B cell (primary cell): ENCODE data around the gene CWC27. TPM values are rescaled to one million over a fixed set of nuclear protein-coding genes. Genes with fewer than 3 reads are reported as not detected.

Experiments
- ATAC-seq: fragments of 200-7000 bp; cut with Tn5 transposase; one replicate; pipeline ENCODE4 v1.10.0; 2021; ENCODE audit warnings: low read depth, mild to moderate bottlenecking, moderate number of reproducible peaks, moderate library complexity
- CTCF ChIA-PET: fragments of 350-600 bp; sonication (Branson Sonifier 250); formaldehyde crosslinking; loops from one replicate; lab custom pipeline; 2021; ENCODE audit warnings: antibody characterized with exemption, inconsistent platforms; lab: Charles Lee
- POLR2A ChIA-PET: fragments of 350-600 bp; sonication (Branson Sonifier 250); formaldehyde crosslinking; loops from one replicate; lab custom pipeline; 2021; ENCODE audit warnings: antibody characterized with exemption; lab: Charles Lee
- DNase-seq: peaks from one replicate; pipeline ENCODE4 v3.0.0; 2013
- H2AFZ ChIP-seq: 2 replicates; pipeline ENCODE4 v1.6.1; 2012; ENCODE audit warnings: mild to moderate bottlenecking, low read depth, low read length; ENCODE audit not compliant: insufficient read depth, poor library complexity, severe bottlenecking
- H3K27ac ChIP-seq, 2 donors: 1 replicate in 1 of 2; 2 replicates in 1 of 2; pipeline ENCODE4 v1.5.1; 2012 to 2013; ENCODE audit warnings: low read length in 2 of 2, mild to moderate bottlenecking in 2 of 2, moderate library complexity in 1 of 2
- H3K27me3 ChIP-seq, 4 experiments: fragments of 200-600 bp in 1 of 4; sonication (generic) in 1 of 4; replicated peaks in 1 of 4; 1 replicate in 2 of 4; 2 replicates in 2 of 4; pipeline versions ENCODE4 v1.6.1 to v1.7.0; 2013 to 2016; ENCODE audit warnings: low read length in 3 of 4, mild to moderate bottlenecking in 2 of 4, mixed read lengths in 1 of 4, moderate library complexity in 1 of 4; ENCODE audit not compliant: insufficient read depth in 4 of 4, control insufficient read depth in 3 of 4; ENCODE audit errors: control extremely low read depth in 1 of 4
- H3K36me3 ChIP-seq, 2 experiments: replicated peaks in 1 of 2; 1 replicate in 1 of 2; 2 replicates in 1 of 2; pipeline versions ENCODE4 v1.6.1 to v1.7.1; 2013; ENCODE audit warnings: low read length in 1 of 2; ENCODE audit not compliant: insufficient read depth in 2 of 2, control insufficient read depth in 1 of 2; ENCODE audit errors: control extremely low read depth in 1 of 2, extremely low read depth in 1 of 2
- H3K4me1 ChIP-seq, 2 donors: fragments of 200-600 bp in 1 of 2; sonication (generic) in 1 of 2; 1 replicate in 1 of 2; 2 replicates in 1 of 2; pipeline versions ENCODE4 v1.5.1 to v1.6.1; 2013 to 2017; ENCODE audit warnings: low read length in 2 of 2; ENCODE audit not compliant: control insufficient read depth in 2 of 2, insufficient read depth in 2 of 2
- H3K4me2 ChIP-seq: replicated peaks from 2 replicates; pipeline ENCODE3; 2012; ENCODE audit warnings: mild to moderate bottlenecking, low read depth, low read length; ENCODE audit not compliant: poor library complexity, severe bottlenecking
- H3K4me3 ChIP-seq, 5 experiments: fragments of 200-600 bp in 1 of 5; sonication (generic) in 1 of 5; 1 replicate in 3 of 5; 2 replicates in 2 of 5; pipeline versions ENCODE4 v1.5.1 to v1.7.0; 2011 to 2016; ENCODE audit warnings: low read length in 4 of 5, mild to moderate bottlenecking in 4 of 5, low read depth in 2 of 5, control low read depth in 1 of 5, moderate library complexity in 1 of 5; ENCODE audit not compliant: insufficient read depth in 1 of 5; ENCODE audit errors: control extremely low read depth in 1 of 5, extremely low read depth in 1 of 5
- H3K79me2 ChIP-seq: fragments of 200-600 bp; sonication (generic); one replicate; pipeline ENCODE4 v1.6.0; 2016; ENCODE audit warnings: low read length; ENCODE audit not compliant: control insufficient read depth, insufficient read depth
- H3K9ac ChIP-seq: fragments of 200-600 bp; sonication (generic); 2 replicates; pipeline ENCODE4 v1.6.1; 2017; ENCODE audit warnings: mild to moderate bottlenecking, low read length, moderate library complexity
- H3K9me3 ChIP-seq, 3 donors: one replicate each; pipeline versions ENCODE4 v1.6.1 to v1.7.1; 2013; ENCODE audit warnings: low read length in 2 of 3; ENCODE audit not compliant: control insufficient read depth in 2 of 3, insufficient read depth in 1 of 3; ENCODE audit errors: control extremely low read depth in 1 of 3
- H4K20me1 ChIP-seq: 2 replicates; pipeline ENCODE4 v1.6.0; 2012; ENCODE audit warnings: mild to moderate bottlenecking, low read length; ENCODE audit not compliant: insufficient read depth, control insufficient read depth, poor library complexity, severe bottlenecking
- H3K27ac Mint-ChIP-seq: one replicate; pipeline ENCODE4 v1.8.0; 2021; ENCODE audit warnings: mixed read lengths
- H3K27me3 Mint-ChIP-seq: one replicate; pipeline ENCODE4 v1.8.0; 2021; ENCODE audit warnings: mixed read lengths
- H3K4me1 Mint-ChIP-seq: one replicate; pipeline ENCODE4 v1.8.0; 2021; ENCODE audit warnings: mixed read lengths
- H3K4me3 Mint-ChIP-seq: one replicate; pipeline ENCODE4 v1.8.0; 2021; ENCODE audit warnings: mixed read lengths
- H3K9me3 Mint-ChIP-seq: one replicate; pipeline ENCODE4 v1.8.0; 2022; ENCODE audit warnings: mixed read lengths; ENCODE audit not compliant: insufficient read depth
- EZH2 ChIP-seq: IDR thresholded peaks from 2 replicates; pipeline ENCODE4 v1.6.1; 2012; ENCODE audit warnings: borderline replicate concordance, low read depth, mild to moderate bottlenecking, moderate library complexity, low read length; ENCODE audit not compliant: insufficient read depth, poor library complexity, severe bottlenecking
- WGBS: methylation state at CpG from one replicate; pipeline ENCODE4 v1.1.5; 2013; ENCODE audit warnings: missing lambda C conversion rate; ENCODE audit not compliant: insufficient coverage; 5-methylcytosine and 5-hydroxymethylcytosine counted together
- intact Hi-C: fragments of 100-400 bp; cut with micrococcal nuclease; formaldehyde crosslinking; loops from one replicate; pipeline ENCODE4 v1.10.0; 2022
- polyA plus RNA-seq: library from polyadenylated mRNA; depleted of rRNA; stranded (reverse); fragments of >200 nt; gene quantifications from 2 replicates; pipeline ENCODE4 v1.2.3, GENCODE V29; 2012
- total RNA-seq, 2 donors: library from RNA; stranded (reverse); fragments of 120-200 nt in 1 of 2; gene quantifications; 1 replicate in 1 of 2; 2 replicates in 1 of 2; pipeline versions ENCODE4 v1.2.3 to v1.2.4, GENCODE V29; 2013 to 2022
- TF ChIP-seq, protein P1 (sequence below): fragments of 200-600 bp; IDR thresholded peaks from one replicate; pipeline ENCODE4 v1.8.0; 2022; ENCODE audit warnings: antibody characterized with exemption, mild to moderate bottlenecking

CWC27 gene
- total and polyA plus RNA-seq, 2 donors (not counting 1 experiment from before 2014, with no cell fraction given): 6.6 to 30.5 TPM

DNA sequence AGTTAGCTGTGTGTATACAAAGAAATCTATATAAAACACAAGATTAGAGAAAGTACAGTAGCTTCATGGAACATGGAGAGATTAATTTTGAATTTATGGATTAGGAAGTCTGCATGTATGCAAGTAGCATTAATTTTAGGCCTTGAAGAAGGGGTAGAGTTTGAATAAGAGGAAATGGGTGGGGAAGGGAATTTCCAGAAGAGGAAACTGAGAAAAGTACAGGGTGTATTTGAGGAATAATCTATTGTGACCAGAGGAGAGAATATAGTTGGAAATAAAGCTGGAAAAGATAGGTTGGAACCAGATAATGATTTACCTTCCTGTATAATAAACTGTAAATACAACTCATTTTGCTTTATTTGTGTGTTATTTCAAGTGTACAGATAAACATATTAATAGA lies 53.6 kb downstream of the CWC27 start:
- H3K4me1 Mint-ChIP-seq: peaks cover 31% of the 10 kb centered on the region
- H3K27ac Mint-ChIP-seq: peak overlapping the region; percentile 2
- CTCF ChIA-PET: interaction anchor here (1.3 kb wide), 1 partner anchor 12 kb away, joined by 3 read pairs; no protein-coding TSS in a partner anchor
- H3K4me3 ChIP-seq: peak overlapping the region in 1 of 5 experiments; percentile 35
- H3K4me2 ChIP-seq: peak overlapping the region; percentile 60
- peak overlapping the region; percentile 19 for H2AFZ ChIP-seq
- peak overlapping the region; percentile 46 for H3K9ac ChIP-seq
- peak overlapping the region in 1 of 2 donors; percentile 57 for H3K27ac ChIP-seq
- TF ChIP-seq, protein P1, sequence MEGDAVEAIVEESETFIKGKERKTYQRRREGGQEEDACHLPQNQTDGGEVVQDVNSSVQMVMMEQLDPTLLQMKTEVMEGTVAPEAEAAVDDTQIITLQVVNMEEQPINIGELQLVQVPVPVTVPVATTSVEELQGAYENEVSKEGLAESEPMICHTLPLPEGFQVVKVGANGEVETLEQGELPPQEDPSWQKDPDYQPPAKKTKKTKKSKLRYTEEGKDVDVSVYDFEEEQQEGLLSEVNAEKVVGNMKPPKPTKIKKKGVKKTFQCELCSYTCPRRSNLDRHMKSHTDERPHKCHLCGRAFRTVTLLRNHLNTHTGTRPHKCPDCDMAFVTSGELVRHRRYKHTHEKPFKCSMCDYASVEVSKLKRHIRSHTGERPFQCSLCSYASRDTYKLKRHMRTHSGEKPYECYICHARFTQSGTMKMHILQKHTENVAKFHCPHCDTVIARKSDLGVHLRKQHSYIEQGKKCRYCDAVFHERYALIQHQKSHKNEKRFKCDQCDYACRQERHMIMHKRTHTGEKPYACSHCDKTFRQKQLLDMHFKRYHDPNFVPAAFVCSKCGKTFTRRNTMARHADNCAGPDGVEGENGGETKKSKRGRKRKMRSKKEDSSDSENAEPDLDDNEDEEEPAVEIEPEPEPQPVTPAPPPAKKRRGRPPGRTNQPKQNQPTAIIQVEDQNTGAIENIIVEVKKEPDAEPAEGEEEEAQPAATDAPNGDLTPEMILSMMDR: no peak
- TF ChIP-seq EZH2: no peak
- no peak for ATAC-seq
- no peaks in the 10 kb centered on the region for H3K79me2 ChIP-seq
- DNase-seq: peak; percentile 25
- H3K27me3 ChIP-seq: no peaks in the 10 kb centered on the region
- intact Hi-C loops: no loop called here
- H4K20me1 ChIP-seq: no peaks in the 10 kb centered on the region
- H3K4me1 ChIP-seq: peaks cover 10 to 25% of the 10 kb centered on the region in 2 donors
- no peaks in the 10 kb centered on the region for H3K9me3 ChIP-seq
- H3K36me3 ChIP-seq: peaks cover 0 to 2% of the 10 kb centered on the region in 2 experiments
- POLR2A ChIA-PET: no interaction called here
- no peaks in the 10 kb centered on the region for H3K27me3 Mint-ChIP-seq
- H3K4me3 Mint-ChIP-seq: peak overlapping the region; percentile 10
- no peaks in the 10 kb centered on the region for H3K9me3 Mint-ChIP-seq

DNA sequence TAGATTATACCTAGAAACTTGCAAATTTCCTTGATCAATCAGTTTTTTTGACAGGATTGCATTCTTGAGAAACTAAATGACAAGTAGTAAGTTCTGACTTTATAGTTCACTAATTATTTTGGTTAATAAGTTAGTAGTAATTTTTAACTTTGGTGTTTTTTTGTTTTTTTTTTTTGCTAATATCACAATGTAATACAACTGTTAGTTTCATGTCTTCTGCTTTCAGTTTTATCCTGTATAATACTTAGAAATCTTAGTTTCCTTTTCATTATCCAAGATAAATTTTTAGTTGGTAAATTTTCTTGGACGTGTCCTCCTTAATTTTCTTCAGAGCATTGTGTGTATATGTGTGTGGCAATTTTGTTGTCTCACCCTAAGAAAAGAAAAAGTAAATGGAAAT lies 57.8 kb downstream of the CWC27 start:
- POLR2A ChIA-PET: no interaction called here
- intact Hi-C loops: no loop called here
- peaks cover 8 to 22% of the 10 kb centered on the region in 2 donors for H3K4me1 ChIP-seq
- DNase-seq (no peak), ATAC-seq (no peak)
- Mint-ChIP-seq H3K9me3 (no peaks in the 10 kb centered on the region), H3K4me1 (peaks cover 25% of the 10 kb centered on the region), H3K27ac (no peak overlapping the region), H3K27me3 (no peaks in the 10 kb centered on the region), H3K4me3 (no peak overlapping the region)
- H4K20me1 ChIP-seq: no peaks in the 10 kb centered on the region
- WGBS: no CpG with 5 or more reads among the region's 1 CpG
- H3K27me3 ChIP-seq: no peaks in the 10 kb centered on the region
- no peak overlapping the region for H2AFZ ChIP-seq
- H3K4me2 ChIP-seq: no peak overlapping the region
- H3K9ac ChIP-seq: no peak overlapping the region
- H3K36me3 ChIP-seq: peaks cover 0 to 2% of the 10 kb centered on the region in 2 experiments
- no peak overlapping the region for H3K27ac ChIP-seq
- CTCF ChIA-PET: no interaction called here
- no peaks in the 10 kb centered on the region for H3K79me2 ChIP-seq
- TF ChIP-seq EZH2: no peak
- TF ChIP-seq, protein P1: no peak
- no peaks in the 10 kb centered on the region for H3K9me3 ChIP-seq
- H3K4me3 ChIP-seq: no peak overlapping the region
